GM23338 (cell line): ENCODE results near the gene OMP. TPM values are rescaled to one million over a fixed set of nuclear protein-coding genes. Genes with fewer than 3 reads are reported as not detected.
A peak's percentile ranks its signal among the peaks of the same experiment; 100 is the strongest.

Experiments
- ATAC-seq: fragments of 200-7000 bp; cut with Tn5 transposase; 3 replicates; pipeline ENCODE4 v1.9.1; 2020
- DNase-seq: peaks from one replicate; pipeline ENCODE4 v3.0.0-alpha.2; 2015; ENCODE audit warnings: low spot score
- H2AFZ ChIP-seq: fragments of 200-600 bp; sonication (generic); 2 replicates; pipeline ENCODE4 v1.8.0; 2016; ENCODE audit warnings: antibody characterized with exemption, mild to moderate bottlenecking, moderate library complexity
- H3F3A ChIP-seq: fragments of 200-600 bp; sonication (generic); replicated peaks from 2 replicates; pipeline ENCODE4 v1.8.0; 2017; ENCODE audit warnings: antibody characterized with exemption, mixed run types, low read depth
- H3K27ac ChIP-seq: fragments of 200-600 bp; sonication (generic); 2 replicates; pipeline ENCODE4 v1.6.1; 2016; ENCODE audit warnings: low read depth
- H3K27me3 ChIP-seq: fragments of 200-600 bp; sonication (generic); 2 replicates; pipeline ENCODE4 v1.8.0; 2016; ENCODE audit warnings: mild to moderate bottlenecking, mixed run types, moderate library complexity; ENCODE audit not compliant: insufficient read depth
- H3K36me3 ChIP-seq: fragments of 200-600 bp; sonication (generic); 2 replicates; pipeline ENCODE4 v1.8.0; 2016; ENCODE audit warnings: mild to moderate bottlenecking; ENCODE audit not compliant: insufficient read depth
- H3K4me1 ChIP-seq: fragments of 200-600 bp; sonication (generic); 2 replicates; pipeline ENCODE4 v1.8.0; 2016; ENCODE audit warnings: mild to moderate bottlenecking, moderate library complexity; ENCODE audit not compliant: insufficient read depth
- H3K4me2 ChIP-seq: fragments of 200-600 bp; sonication (generic); 2 replicates; pipeline ENCODE4 v1.7.1; 2017; ENCODE audit warnings: mixed run types
- H3K4me3 ChIP-seq: fragments of 200-600 bp; sonication (generic); 2 replicates; pipeline ENCODE4 v1.6.1; 2016; ENCODE audit warnings: mixed run types
- H3K79me2 ChIP-seq: fragments of 200-600 bp; sonication (generic); replicated peaks from 2 replicates; pipeline ENCODE4 v1.8.0; 2017; ENCODE audit warnings: mild to moderate bottlenecking; ENCODE audit not compliant: insufficient read depth
- H3K9me2 ChIP-seq: fragments of 200-600 bp; sonication (generic); 2 replicates; pipeline ENCODE4 v1.8.0; 2017; ENCODE audit not compliant: insufficient read depth
- H4K20me1 ChIP-seq: fragments of 200-600 bp; sonication (generic); replicated peaks from 2 replicates; pipeline ENCODE4 v1.8.0; 2017; ENCODE audit warnings: mild to moderate bottlenecking; ENCODE audit not compliant: insufficient read depth
- H3K27ac Mint-ChIP-seq: 2 replicates; pipeline ENCODE4 v1.8.0; 2020; ENCODE audit warnings: inconsistent platforms, mild to moderate bottlenecking, moderate library complexity, mixed read lengths
- H3K27me3 Mint-ChIP-seq: 3 replicates; pipeline ENCODE4 v1.8.0; 2022; ENCODE audit warnings: low read depth, mild to moderate bottlenecking, moderate library complexity, mixed read lengths, inconsistent platforms; ENCODE audit not compliant: insufficient read depth, poor library complexity
- H3K36me3 Mint-ChIP-seq: 3 replicates; pipeline ENCODE4 v1.8.0; 2021; ENCODE audit warnings: low read depth, mild to moderate bottlenecking, inconsistent platforms, moderate library complexity, mixed read lengths
- H3K4me1 Mint-ChIP-seq: 3 replicates; pipeline ENCODE4 v1.8.0; 2020; ENCODE audit warnings: mild to moderate bottlenecking, inconsistent platforms, mixed read lengths
- H3K4me3 Mint-ChIP-seq: 3 replicates; pipeline ENCODE4 v1.8.0; 2021; ENCODE audit warnings: moderate library complexity, mild to moderate bottlenecking, inconsistent platforms, mixed read lengths
- H3K9me3 Mint-ChIP-seq: 3 replicates; pipeline ENCODE4 v1.8.0; 2020; ENCODE audit warnings: moderate library complexity, mild to moderate bottlenecking, inconsistent platforms, mixed read lengths
- CREB1 ChIP-seq: fragments of 250-450 bp; sonication (Bioruptor Pico); IDR thresholded peaks from 2 replicates; pipeline ENCODE4 v1.5.0; 2020; ENCODE audit warnings: low read depth, mild to moderate bottlenecking, moderate library complexity
- ETS1 ChIP-seq: IDR thresholded peaks from 2 replicates; pipeline ENCODE4 v1.6.1; 2016; ENCODE audit warnings: antibody characterized with exemption
- EZH2 ChIP-seq: fragments of 200-600 bp; sonication (generic); IDR thresholded peaks from one replicate; pipeline ENCODE4 v1.8.0; 2017; ENCODE audit warnings: antibody characterized with exemption, mild to moderate bottlenecking, low read depth; ENCODE audit not compliant: unreplicated experiment
- JUNB ChIP-seq: IDR thresholded peaks from one replicate; pipeline ENCODE4 v1.6.1; 2016; ENCODE audit warnings: antibody characterized with exemption; ENCODE audit not compliant: unreplicated experiment
- POLR2AphosphoS5 ChIP-seq: IDR thresholded peaks from 2 replicates; pipeline ENCODE4 v1.6.1; 2016; ENCODE audit warnings: antibody characterized with exemption, low read depth
- REST ChIP-seq: IDR thresholded peaks from one replicate; pipeline ENCODE4 v1.6.1; 2018; ENCODE audit warnings: antibody characterized with exemption; ENCODE audit not compliant: unreplicated experiment
- ZNF462 ChIP-seq: fragments of 250-450 bp; sonication (Bioruptor Pico); IDR thresholded peaks from 2 replicates; pipeline ENCODE4 v1.5.0; 2020; ENCODE audit warnings: mild to moderate bottlenecking, moderate library complexity
- polyA plus RNA-seq: library from polyadenylated mRNA; unstranded; fragments of >200 nt; fragmentation: Nextera tagmentation; extraction: Ambion mirVana; gene quantifications from 2 replicates; pipeline ENCODE4 v1.2.1, GENCODE V29; 2016
- total RNA-seq: library from RNA; depleted of rRNA; stranded (reverse); fragments of >200 nt; shearing (Covaris generic); gene quantifications from 2 replicates; pipeline ENCODE4 v1.2.3, GENCODE V29; 2014

The OMP gene
- total and polyA plus RNA-seq, 2 experiments from 2014 or later, result 1.0 TPM; not detected in 1

GRCh38 chr11:77059806-77060205 lies 42.8 kb upstream of the OMP start:
- Mint-ChIP-seq H3K9me3 (peaks cover 7% of the 10 kb centered on the region; the same call in 2 of the 3 replicates), H3K4me3 (no peak overlapping the region), H3K4me1 (peaks cover 5% of the 10 kb centered on the region; the same call in 2 of the 3 replicates), H3K36me3 (no peaks in the 10 kb centered on the region), H3K27me3 (peaks cover 5% of the 10 kb centered on the region), H3K27ac (no peak overlapping the region)
- no peak overlapping the region for H3K27ac ChIP-seq
- no peak for ATAC-seq
- H3K27me3 ChIP-seq, result no peaks in the 10 kb centered on the region
- H3K4me3 ChIP-seq, result no peak overlapping the region
- no peak for DNase-seq
- 0 out of 2 replicates have a peak, but pooled peaks cover 4% of the 10 kb centered on the region for H3K4me1 ChIP-seq
- H3K79me2 ChIP-seq, result no peaks in the 10 kb centered on the region
- H2AFZ ChIP-seq, result peak overlapping the region; percentile 10; the same call in 1 of the 2 replicates
- TF ChIP-seq CREB1 (CRISPR knock-in tag) (no peak), EZH2 (no peak), JUNB (no peak), REST (no peak), ZNF462 (CRISPR knock-in tag) (no peak), ETS1 (no peak), POLR2AphosphoS5 (no peak)
- no peaks in the 10 kb centered on the region for H3K9me2 ChIP-seq
- no peaks in the 10 kb centered on the region for H4K20me1 ChIP-seq
- no peaks in the 10 kb centered on the region for H3F3A ChIP-seq
- no peak overlapping the region for H3K4me2 ChIP-seq
- no peaks in the 10 kb centered on the region for H3K36me3 ChIP-seq
